GM12892 (cell line): ENCODE data around the gene PPP6R1.
"Not testable (repeated sequence)": the region's sequence is repeated elsewhere in the genome, so short reads cannot be mapped to it uniquely, and the experiment has no call there.

Experiments
- POLR2A ChIP-seq: IDR thresholded peaks from 2 replicates; pipeline ENCODE4 v1.6.1; 2011; ENCODE audit warnings: low read depth, low read length, control low read depth
- POLR2AphosphoS5 ChIP-seq: IDR thresholded peaks from 2 replicates; pipeline ENCODE4 v1.6.1; 2011; ENCODE audit warnings: low read depth, low read length, control low read depth

DNA sequence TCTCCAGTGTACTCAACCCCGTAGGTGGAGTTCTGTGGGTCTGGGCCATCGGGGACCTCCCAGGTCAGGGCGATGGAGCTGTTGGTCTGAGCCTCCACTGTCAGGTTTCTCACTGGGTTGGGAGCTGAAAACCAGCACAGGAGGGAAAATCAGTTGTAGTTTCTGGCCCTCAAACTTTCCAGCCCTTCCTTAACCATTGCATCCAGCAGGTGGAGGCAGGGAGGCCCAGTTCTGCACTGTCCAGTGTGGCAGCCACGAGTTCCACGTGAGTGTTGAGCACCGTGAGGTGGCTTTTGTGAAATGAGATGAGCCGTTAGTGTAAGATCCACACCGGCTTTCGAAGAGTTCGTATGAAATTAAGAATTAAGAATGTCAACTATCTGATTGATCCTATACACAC is 56.6 kb downstream of the PPP6R1 start:
- TF ChIP-seq POLR2A, POLR2AphosphoS5: not testable (repeated sequence)
